Measurements from ENCODE around the gene RAC3.
A peak's percentile ranks its signal among the peaks of the same experiment; 100 is the strongest.

Gene RAC3

GRCh38 chr17:82064433-82065192, 33.1 kb downstream of the RAC3 start:
- no peak for DNase-seq (ENCODE audit: low spot score)
- H3K4me3 ChIP-seq, result peak overlapping the region; percentile 87
- peak overlapping the region in 1 of 2 donors; percentile 86 for H3K27ac ChIP-seq

GRCh38 chr17:82065193-82065637, 33.7 kb downstream of the RAC3 start:
- peak overlapping the region; percentile 50 to 86 for H3K27ac ChIP-seq
- DNase-seq (ENCODE audit: low spot score), result no peak
- TF ChIP-seq, protein P1, sequence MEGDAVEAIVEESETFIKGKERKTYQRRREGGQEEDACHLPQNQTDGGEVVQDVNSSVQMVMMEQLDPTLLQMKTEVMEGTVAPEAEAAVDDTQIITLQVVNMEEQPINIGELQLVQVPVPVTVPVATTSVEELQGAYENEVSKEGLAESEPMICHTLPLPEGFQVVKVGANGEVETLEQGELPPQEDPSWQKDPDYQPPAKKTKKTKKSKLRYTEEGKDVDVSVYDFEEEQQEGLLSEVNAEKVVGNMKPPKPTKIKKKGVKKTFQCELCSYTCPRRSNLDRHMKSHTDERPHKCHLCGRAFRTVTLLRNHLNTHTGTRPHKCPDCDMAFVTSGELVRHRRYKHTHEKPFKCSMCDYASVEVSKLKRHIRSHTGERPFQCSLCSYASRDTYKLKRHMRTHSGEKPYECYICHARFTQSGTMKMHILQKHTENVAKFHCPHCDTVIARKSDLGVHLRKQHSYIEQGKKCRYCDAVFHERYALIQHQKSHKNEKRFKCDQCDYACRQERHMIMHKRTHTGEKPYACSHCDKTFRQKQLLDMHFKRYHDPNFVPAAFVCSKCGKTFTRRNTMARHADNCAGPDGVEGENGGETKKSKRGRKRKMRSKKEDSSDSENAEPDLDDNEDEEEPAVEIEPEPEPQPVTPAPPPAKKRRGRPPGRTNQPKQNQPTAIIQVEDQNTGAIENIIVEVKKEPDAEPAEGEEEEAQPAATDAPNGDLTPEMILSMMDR (IDR thresholded peaks at IDR 0.05), result no peak
- H3K4me3 ChIP-seq, result peak overlapping the region; percentile 87

More at GRCh38 chr17:82064433-82065192, 33.1 kb downstream of the RAC3 start:
- TF ChIP-seq, protein P1 (IDR thresholded peaks at IDR 0.05), result no peak

DNA sequence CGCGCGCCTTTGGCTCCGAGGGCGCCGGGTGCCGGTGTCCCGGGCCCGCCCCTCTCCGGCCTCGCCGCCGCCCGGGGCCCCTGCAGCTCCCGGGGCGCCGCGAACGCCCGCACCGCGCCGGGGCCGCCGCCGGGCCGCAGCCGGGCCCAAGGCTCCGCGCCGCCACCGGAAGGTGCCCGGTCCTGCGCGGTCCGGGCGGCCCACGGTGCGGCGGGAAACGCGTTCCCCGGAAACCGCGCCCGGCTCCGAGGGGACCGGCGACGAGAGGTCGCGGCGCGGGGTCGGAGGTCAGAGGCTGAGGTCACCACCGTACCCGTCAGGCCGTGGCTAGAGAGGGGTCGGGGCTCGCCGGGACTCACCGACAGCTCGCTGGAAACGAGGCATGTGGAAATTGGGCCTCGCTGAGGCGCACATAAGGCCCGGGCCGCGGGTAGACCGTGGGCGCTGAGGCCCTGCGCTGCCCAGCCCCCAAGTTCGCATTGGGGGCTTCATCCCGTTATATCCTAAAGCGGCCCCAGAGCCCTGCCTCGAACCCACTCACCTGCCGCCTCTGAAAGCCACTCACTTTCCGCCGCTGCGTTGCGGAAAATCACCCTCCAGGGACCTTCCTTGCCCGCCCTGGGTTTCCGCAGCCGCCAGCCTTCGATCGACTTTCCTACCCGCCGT, 34.3 kb downstream of the RAC3 start, which contains the start of gene DUS1L:
TSS of gene DUS1L (minus strand) at position 167 of the 666 bp plus-strand sequence. CDS start 745 bp downstream, outside the sequence.
- TF ChIP-seq, protein P1 (IDR thresholded peaks at IDR 0.05), result no peak
- peak within 1 kb of the TSS; percentile 86 to 88 for H3K27ac ChIP-seq
- peak within 1 kb of the TSS; percentile 87 for H3K4me3 ChIP-seq
- DNase-seq (ENCODE audit: low spot score), result no peak

- TF ChIP-seq, protein P1 (IDR thresholded peaks at IDR 0.05), result no peak
- no peak for DNase-seq (ENCODE audit: low spot score)
Observed at GRCh38 chr17:82070611-82071010, 39.1 kb downstream of the RAC3 start.

GRCh38 chr17:82072827-82073226, 41.3 kb downstream of the RAC3 start:
- TF ChIP-seq, protein P1 (IDR thresholded peaks at IDR 0.05), result no peak
- H3K4me3 ChIP-seq, result no peak overlapping the region
- DNase-seq (ENCODE audit: low spot score), result no peak
- no peak overlapping the region for H3K27ac ChIP-seq

More at GRCh38 chr17:82070611-82071010, 39.1 kb downstream of the RAC3 start:
- no peak overlapping the region for H3K4me3 ChIP-seq
- H3K27ac ChIP-seq, result no peak overlapping the region

DNA sequence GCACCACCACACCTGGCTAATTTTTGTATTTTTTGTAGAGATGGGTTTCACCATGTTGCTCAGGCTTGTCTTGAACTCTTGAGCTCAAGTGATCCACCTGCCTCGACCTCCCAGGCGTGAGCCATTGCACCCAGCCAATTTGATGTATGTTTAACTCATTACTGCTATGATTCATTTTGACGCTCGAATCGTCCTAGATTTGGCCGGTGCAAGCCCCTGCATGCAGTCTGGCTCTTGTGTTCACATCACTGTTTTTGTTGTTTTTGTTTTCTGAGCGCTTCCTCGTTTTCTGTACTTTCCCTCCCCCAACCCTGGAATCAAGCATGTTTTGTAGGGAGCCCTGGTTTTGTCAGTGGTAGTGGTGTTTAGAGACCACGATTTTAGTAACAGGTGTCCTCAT, 42.0 kb downstream of the RAC3 start:
- no peak overlapping the region for H3K4me3 ChIP-seq
- H3K27ac ChIP-seq, result no peak overlapping the region
- TF ChIP-seq, protein P1 (IDR thresholded peaks at IDR 0.05), result no peak
- no peak for DNase-seq (ENCODE audit: low spot score)

All from coronary artery (tissue), 2 donors.